ENCODE measurements around the gene NR0B2. TPM values are rescaled to one million over a fixed set of nuclear protein-coding genes. Genes with fewer than 3 reads are reported as not detected.

Gene NR0B2
- total RNA-seq, 6 experiments from 2014 or later: 25.6 to 69.6 (median 43.0) TPM

Other genes starting within 250 kb of the NR0B2 start
- 10 to 100 TPM; 22.2 to 36.4 (median 29.4) TPM for gene ARID1A, start 218.0 kb downstream of the NR0B2 start, total RNA-seq
- 10 to 100 TPM; 13.2 to 27.8 (median 19.2) TPM for gene PIGV, start 126.0 kb downstream of the NR0B2 start, total RNA-seq
- gene ZDHHC18, start 87.3 kb downstream of the NR0B2 start, total RNA-seq: 10 to 100 TPM in 5 of 6 experiments, 1 to 10 TPM in 1; 9.6 to 16.9 (median 14.1) TPM
- gene SFN, start 50.8 kb downstream of the NR0B2 start, total RNA-seq: 1 to 10 TPM in 3 of 6 experiments, not detected in 3; 2.2 to 2.5 (median 2.5) TPM
- 10 to 100 TPM in 4 of 6 experiments, 1 to 10 TPM in 2; 5.6 to 18.3 (median 15.3) TPM for gene GPN2, start 23.7 kb downstream of the NR0B2 start, total RNA-seq
- gene GPATCH3, start 13.5 kb downstream of the NR0B2 start, total RNA-seq: 1 to 10 TPM; 6.0 to 8.1 (median 7.1) TPM
- 10 to 100 TPM; 40.9 to 60.8 (median 48.4) TPM for gene NUDC, start 7.8 kb upstream of the NR0B2 start, total RNA-seq
- 1 to 10 TPM; 1.1 to 4.1 (median 2.5) TPM for gene KDF1, start 46.5 kb upstream of the NR0B2 start, total RNA-seq
- 10 to 100 TPM in 2 of 6 experiments, 1 to 10 TPM in 4; 2.0 to 24.8 (median 6.7) TPM for gene TRNP1, start 79.7 kb upstream of the NR0B2 start, total RNA-seq
- gene TENT5B, start 98.9 kb upstream of the NR0B2 start, total RNA-seq: under 1 TPM in 4 of 6 experiments, not detected in 2; 0.11 to 0.49 (median 0.29) TPM
- gene SLC9A1, start 241.2 kb upstream of the NR0B2 start, total RNA-seq: 1 to 10 TPM; 1.7 to 4.3 (median 3.0) TPM

All from right lobe of liver (tissue), 5 donors.